Calu3 (cell line): ENCODE data around the gene VPS8. TPM values are rescaled to one million over a fixed set of nuclear protein-coding genes. Genes with fewer than 3 reads are reported as not detected.

ENCODE experiments used
- BruUV-seq: library from RNA; stranded (reverse); fragments of 400-500 nt; replicated peaks from 2 replicates; lab custom pipeline; 2021; lab: Mats Ljungman, UMichigan
- CTCF ChIA-PET: fragments of 300-600 bp; sonication (Branson Sonifier 250); formaldehyde crosslinking; loops from one replicate; lab custom pipeline; 2022; ENCODE audit warnings: antibody characterized with exemption; lab: Charles Lee
- DNase-seq: peaks from one replicate; pipeline ENCODE4 v3.0.0; 2022
- H3K27ac Mint-ChIP-seq: one replicate; pipeline ENCODE4 v1.8.0; 2022; ENCODE audit warnings: mixed read lengths; ENCODE audit not compliant: unreplicated experiment
- H3K27me3 Mint-ChIP-seq: one replicate; pipeline ENCODE4 v1.8.0; 2022; ENCODE audit warnings: mixed read lengths; ENCODE audit not compliant: unreplicated experiment
- H3K36me3 Mint-ChIP-seq: one replicate; pipeline ENCODE4 v1.8.0; 2022; ENCODE audit warnings: mild to moderate bottlenecking, moderate library complexity, mixed read lengths; ENCODE audit not compliant: insufficient read depth, unreplicated experiment
- H3K4me1 Mint-ChIP-seq: one replicate; pipeline ENCODE4 v1.8.0; 2022; ENCODE audit warnings: mild to moderate bottlenecking, low read depth, mixed read lengths; ENCODE audit not compliant: unreplicated experiment
- H3K4me3 Mint-ChIP-seq: one replicate; pipeline ENCODE4 v1.8.0; 2022; ENCODE audit warnings: mild to moderate bottlenecking, low read depth, moderate library complexity, mixed read lengths; ENCODE audit not compliant: unreplicated experiment
- H3K9me3 Mint-ChIP-seq: one replicate; pipeline ENCODE4 v1.8.0; 2022; ENCODE audit warnings: low read depth, mixed read lengths; ENCODE audit not compliant: unreplicated experiment
- CTCF ChIP-seq: fragments of 200-600 bp; IDR thresholded peaks from one replicate; pipeline ENCODE4 v1.8.0; 2022; ENCODE audit warnings: antibody characterized with exemption; ENCODE audit not compliant: unreplicated experiment
- intact Hi-C: fragments of 100-400 bp; cut with micrococcal nuclease; formaldehyde crosslinking; loops from one replicate; pipeline ENCODE4 v1.10.0; 2022; ENCODE audit not compliant: unreplicated experiment
- total RNA-seq: library from RNA; stranded (reverse); gene quantifications from 2 replicates; pipeline ENCODE4 v1.2.3, GENCODE V29; 2022

Gene VPS8
- total RNA-seq, 1 experiment from 2014 or later: 62.5 TPM

GRCh38 chr3:185030951-185031350, 219.0 kb downstream of the VPS8 start:
- DNase-seq: no peak
- CTCF ChIA-PET: no interaction called here
- no TSS peak for BruUV-seq
- no peaks in the 10 kb centered on the region for H3K27me3 Mint-ChIP-seq
- TF ChIP-seq CTCF: no peak
- H3K4me1 Mint-ChIP-seq: no peaks in the 10 kb centered on the region
- no peak overlapping the region for H3K4me3 Mint-ChIP-seq
- H3K27ac Mint-ChIP-seq: no peak overlapping the region
- intact Hi-C loops: no loop called here
- no peaks in the 10 kb centered on the region for H3K9me3 Mint-ChIP-seq
- no peaks in the 10 kb centered on the region for H3K36me3 Mint-ChIP-seq

GRCh38 chr3:185037801-185038200, 225.8 kb downstream of the VPS8 start:
- Mint-ChIP-seq H3K27me3 (no peaks in the 10 kb centered on the region), H3K4me3 (no peak overlapping the region), H3K36me3 (no peaks in the 10 kb centered on the region), H3K27ac (no peak overlapping the region), H3K9me3 (peaks cover 3% of the 10 kb centered on the region), H3K4me1 (no peaks in the 10 kb centered on the region)
- CTCF ChIA-PET: no interaction called here
- DNase-seq: no peak
- TF ChIP-seq CTCF: no peak
- no TSS peak for BruUV-seq
- intact Hi-C loops: no loop called here

GRCh38 chr3:185040425-185040824, 228.5 kb downstream of the VPS8 start:
- Mint-ChIP-seq H3K27me3 (no peaks in the 10 kb centered on the region), H3K36me3 (no peaks in the 10 kb centered on the region), H3K27ac (no peak overlapping the region), H3K4me1 (peaks cover 10% of the 10 kb centered on the region), H3K9me3 (peaks cover 3% of the 10 kb centered on the region), H3K4me3 (no peak overlapping the region)
- intact Hi-C loops: no loop called here
- no TSS peak for BruUV-seq
- no peak for DNase-seq
- CTCF ChIA-PET: no interaction called here
- no peak for TF ChIP-seq CTCF

GRCh38 chr3:185041540-185041939, 229.6 kb downstream of the VPS8 start:
- Mint-ChIP-seq H3K9me3 (peaks cover 3% of the 10 kb centered on the region), H3K27ac (no peak overlapping the region), H3K27me3 (no peaks in the 10 kb centered on the region), H3K36me3 (no peaks in the 10 kb centered on the region), H3K4me1 (peaks cover 18% of the 10 kb centered on the region), H3K4me3 (no peak overlapping the region)
- intact Hi-C loops: no loop called here
- TF ChIP-seq CTCF: no peak
- DNase-seq: no peak
- CTCF ChIA-PET: no interaction called here
- BruUV-seq: no TSS peak
